Peyer's patch (tissue), 4 donors: ENCODE results near the gene LRFN4. TPM values are rescaled to one million over a fixed set of nuclear protein-coding genes. Genes with fewer than 3 reads are reported as not detected.

Source experiments
- DNase-seq, 3 donors: peaks; one replicate each; pipeline ENCODE4 v3.0.0-alpha.2; 2017 to 2019
- H3K27ac ChIP-seq, 4 donors: fragments of 200-600 bp; sonication (generic); one replicate each; pipeline ENCODE4 v1.5.1; 2016 to 2019
- H3K27me3 ChIP-seq, 2 donors: fragments of 200-600 bp; sonication (generic); one replicate each; pipeline ENCODE4 v1.5.1; 2019
- H3K36me3 ChIP-seq, 3 donors: fragments of 200-600 bp; sonication (generic); one replicate each; pipeline ENCODE4 v1.5.1; 2016 to 2019
- H3K4me1 ChIP-seq, 4 donors: fragments of 200-600 bp; sonication (generic); one replicate each; pipeline ENCODE4 v1.5.1; 2016 to 2019
- H3K4me3 ChIP-seq, 4 donors: fragments of 200-600 bp; sonication (generic); 1 replicate in 3 of 4; 2 replicates in 1 of 4; pipeline ENCODE4 v1.5.1; 2016 to 2019; ENCODE audit warnings: mild to moderate bottlenecking in 1 of 4
- H3K9me3 ChIP-seq, 4 donors: fragments of 200-600 bp; sonication (generic); one replicate each; pipeline ENCODE4 v1.5.1; 2016 to 2019; ENCODE audit warnings: mild to moderate bottlenecking in 1 of 4
- CTCF ChIP-seq, 6 experiments: fragments of 450-650 bp in 4 of 6; fragments of 200-600 bp in 2 of 6; sonication (generic) in 1 of 6; IDR thresholded peaks; one replicate each; pipeline ENCODE4 v1.5.1; 2017 to 2019; ENCODE audit warnings: antibody characterized with exemption in 6 of 6, mild to moderate bottlenecking in 3 of 6, moderate library complexity in 1 of 6
- POLR2A ChIP-seq, 2 donors: fragments of 450-650 bp; IDR thresholded peaks; one replicate each; pipeline ENCODE4 v1.5.1; 2017; ENCODE audit warnings: antibody characterized with exemption in 2 of 2, mild to moderate bottlenecking in 2 of 2, moderate library complexity in 2 of 2
- total RNA-seq, 4 donors: library from RNA; depleted of rRNA; stranded (reverse); fragments of >200 nt; gene quantifications; one replicate each; pipeline ENCODE4 v1.1.0, GENCODE V29; 2016

LRFN4 gene
- total RNA-seq, 4 donors from 2014 or later, result 2.5 to 9.0 (median 4.3) TPM

GRCh38 chr11:66857234-66857926, 516 bp downstream of the LRFN4 start:
- TF ChIP-seq POLR2A (IDR thresholded peaks at IDR 0.05) (no peak), CTCF (IDR thresholded peaks at IDR 0.05) (no peak)
- Histone ChIP-seq H3K4me1 (peaks cover 0 to 15% (median 2%) of the 10 kb centered on the region in 4 donors), H3K36me3 (no peaks in the 10 kb centered on the region), H3K4me3 (peak overlapping the region; percentile 60 to 68 (median 65)), H3K27me3 (no peaks in the 10 kb centered on the region), H3K27ac (peak overlapping the region; percentile 22 to 86 (median 63)), H3K9me3 (no peaks in the 10 kb centered on the region)
- DNase-seq, result no peak

GRCh38 chr11:66857927-66858185, 992 bp downstream of the LRFN4 start:
- Histone ChIP-seq H3K27ac (peak overlapping the region in 1 of 4 donors; percentile 86), H3K4me3 (no peak overlapping the region)
- TF ChIP-seq POLR2A (IDR thresholded peaks at IDR 0.05), result no peak
- TF ChIP-seq CTCF (IDR thresholded peaks at IDR 0.05), result no peak

GRCh38 chr11:66858186-66858938, 1.5 kb downstream of the LRFN4 start:
- Histone ChIP-seq H3K4me1 (peaks cover 0 to 15% (median 2%) of the 10 kb centered on the region in 4 donors), H3K36me3 (no peaks in the 10 kb centered on the region), H3K27me3 (no peaks in the 10 kb centered on the region), H3K9me3 (no peaks in the 10 kb centered on the region), H3K27ac (no peak overlapping the region), H3K4me3 (no peak overlapping the region)
- no peak for TF ChIP-seq CTCF (IDR thresholded peaks at IDR 0.05)
- no peak for TF ChIP-seq POLR2A (IDR thresholded peaks at IDR 0.05)
- no peak for DNase-seq

More at GRCh38 chr11:66857927-66858185, 992 bp downstream of the LRFN4 start:
- H3K9me3 ChIP-seq, result no peaks in the 10 kb centered on the region
- no peak for DNase-seq
- no peaks in the 10 kb centered on the region for H3K36me3 ChIP-seq
- H3K4me1 ChIP-seq, result peaks cover 0 to 15% (median 2%) of the 10 kb centered on the region in 4 donors
- H3K27me3 ChIP-seq, result no peaks in the 10 kb centered on the region

- no peak for DNase-seq
- Histone ChIP-seq H3K36me3 (no peaks in the 10 kb centered on the region), H3K27ac (no peak overlapping the region), H3K9me3 (no peaks in the 10 kb centered on the region), H3K4me3 (no peak overlapping the region), H3K4me1 (peaks cover 0 to 15% (median 2%) of the 10 kb centered on the region in 4 donors), H3K27me3 (no peaks in the 10 kb centered on the region)
- no peak for TF ChIP-seq CTCF (IDR thresholded peaks at IDR 0.05)
- TF ChIP-seq POLR2A (IDR thresholded peaks at IDR 0.05), result no peak
Observed at GRCh38 chr11:66858939-66859685, 2.2 kb downstream of the LRFN4 start.

GRCh38 chr11:66859686-66860448, 3.0 kb downstream of the LRFN4 start:
- peaks cover 0 to 15% (median 3%) of the 10 kb centered on the region in 4 donors for H3K4me1 ChIP-seq
- H3K27ac ChIP-seq, result no peak overlapping the region
- no peak for DNase-seq
- TF ChIP-seq POLR2A (IDR thresholded peaks at IDR 0.05) (no peak), CTCF (IDR thresholded peaks at IDR 0.05) (no peak)
- no peaks in the 10 kb centered on the region for H3K9me3 ChIP-seq
- H3K27me3 ChIP-seq, result no peaks in the 10 kb centered on the region
- no peak overlapping the region for H3K4me3 ChIP-seq
- H3K36me3 ChIP-seq, result no peaks in the 10 kb centered on the region
